GM13976 (cell line): Measurements from ENCODE around the gene AASDH.

Source experiments
- DNase-seq: peaks from one replicate; pipeline ENCODE4 v3.0.0; 2012; ENCODE audit warnings: low spot score
- in situ Hi-C: fragments of 300-500 bp; cut with MboI; formaldehyde crosslinking; loops from one replicate; pipeline ENCODE4 v1.12.0; 2022; ENCODE audit warnings: low sequenced_read_pairs, mixed read lengths, inconsistent platforms; ENCODE audit not compliant: unreplicated experiment
- TF ChIP-seq, protein P1 (sequence below): IDR thresholded peaks from 2 replicates; pipeline ENCODE4 v1.5.1; 2012; ENCODE audit warnings: borderline replicate concordance, mild to moderate bottlenecking; ENCODE audit not compliant: insufficient read depth; ENCODE audit errors: extremely low read depth, missing control alignments, control extremely low read depth

The AASDH gene

DNA sequence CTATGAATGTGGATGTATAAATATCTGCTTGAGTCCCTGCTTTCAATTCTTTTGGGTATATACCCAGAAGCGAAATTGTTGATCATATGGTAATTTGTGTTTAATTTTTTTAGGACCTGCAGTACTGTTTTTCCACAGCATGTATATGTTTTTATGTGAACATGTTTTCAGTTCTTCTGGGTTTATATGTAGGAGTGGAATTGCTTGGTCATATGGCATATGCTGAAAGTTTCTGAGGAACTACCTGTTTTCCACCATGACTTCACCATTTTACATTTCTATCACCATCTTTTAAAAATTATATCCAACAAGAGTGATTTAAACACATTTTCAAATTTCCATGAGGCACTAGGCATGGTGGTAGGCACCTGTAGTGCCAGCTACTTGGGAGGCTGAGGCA is 39.9 kb upstream of the AASDH start:
- no peak for DNase-seq
- in situ Hi-C loops, result no loop called here
- TF ChIP-seq, protein P1, sequence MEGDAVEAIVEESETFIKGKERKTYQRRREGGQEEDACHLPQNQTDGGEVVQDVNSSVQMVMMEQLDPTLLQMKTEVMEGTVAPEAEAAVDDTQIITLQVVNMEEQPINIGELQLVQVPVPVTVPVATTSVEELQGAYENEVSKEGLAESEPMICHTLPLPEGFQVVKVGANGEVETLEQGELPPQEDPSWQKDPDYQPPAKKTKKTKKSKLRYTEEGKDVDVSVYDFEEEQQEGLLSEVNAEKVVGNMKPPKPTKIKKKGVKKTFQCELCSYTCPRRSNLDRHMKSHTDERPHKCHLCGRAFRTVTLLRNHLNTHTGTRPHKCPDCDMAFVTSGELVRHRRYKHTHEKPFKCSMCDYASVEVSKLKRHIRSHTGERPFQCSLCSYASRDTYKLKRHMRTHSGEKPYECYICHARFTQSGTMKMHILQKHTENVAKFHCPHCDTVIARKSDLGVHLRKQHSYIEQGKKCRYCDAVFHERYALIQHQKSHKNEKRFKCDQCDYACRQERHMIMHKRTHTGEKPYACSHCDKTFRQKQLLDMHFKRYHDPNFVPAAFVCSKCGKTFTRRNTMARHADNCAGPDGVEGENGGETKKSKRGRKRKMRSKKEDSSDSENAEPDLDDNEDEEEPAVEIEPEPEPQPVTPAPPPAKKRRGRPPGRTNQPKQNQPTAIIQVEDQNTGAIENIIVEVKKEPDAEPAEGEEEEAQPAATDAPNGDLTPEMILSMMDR, result no peak

DNA sequence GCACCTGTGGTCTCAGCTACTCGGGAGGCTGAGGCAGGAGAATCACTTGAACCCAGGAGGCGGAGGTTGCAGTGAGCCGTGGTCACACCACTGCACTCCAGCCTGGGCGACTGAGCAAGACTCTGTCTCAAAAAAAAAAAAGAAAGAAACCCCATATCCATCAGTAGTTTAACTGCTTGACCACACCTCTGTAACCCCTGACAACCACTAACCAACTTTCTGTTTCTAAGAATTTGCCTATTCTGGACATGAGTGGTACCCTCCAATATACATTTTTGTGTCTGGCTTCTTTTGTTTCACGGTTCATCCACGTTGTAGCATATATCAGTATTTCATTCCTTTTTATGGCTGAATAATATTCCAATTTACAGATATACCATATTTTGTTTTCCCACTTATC is 39.0 kb upstream of the AASDH start:
- peak; percentile 35 for DNase-seq
- in situ Hi-C loops, result no loop called here
- TF ChIP-seq, protein P1, result no peak

DNA sequence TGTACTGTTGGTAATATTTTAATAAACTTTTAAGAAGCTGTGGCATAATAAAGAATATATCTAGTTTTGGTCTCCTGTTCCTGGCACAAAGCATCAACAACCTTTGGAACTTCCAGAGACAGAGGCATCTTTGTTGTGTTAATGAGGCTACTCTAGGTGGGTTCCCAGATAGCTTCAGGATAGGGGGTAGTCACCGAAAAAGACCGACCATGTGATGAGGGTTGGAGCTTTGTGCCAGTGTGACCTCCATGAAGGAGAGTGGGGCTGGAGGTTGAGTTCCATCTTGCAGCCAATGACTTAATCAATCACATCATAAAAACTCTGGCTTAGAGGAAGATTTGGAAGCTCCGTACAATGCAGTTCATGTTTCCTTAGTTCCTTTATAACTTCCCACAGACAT is 38.2 kb upstream of the AASDH start:
- TF ChIP-seq, protein P1, result no peak

DNA sequence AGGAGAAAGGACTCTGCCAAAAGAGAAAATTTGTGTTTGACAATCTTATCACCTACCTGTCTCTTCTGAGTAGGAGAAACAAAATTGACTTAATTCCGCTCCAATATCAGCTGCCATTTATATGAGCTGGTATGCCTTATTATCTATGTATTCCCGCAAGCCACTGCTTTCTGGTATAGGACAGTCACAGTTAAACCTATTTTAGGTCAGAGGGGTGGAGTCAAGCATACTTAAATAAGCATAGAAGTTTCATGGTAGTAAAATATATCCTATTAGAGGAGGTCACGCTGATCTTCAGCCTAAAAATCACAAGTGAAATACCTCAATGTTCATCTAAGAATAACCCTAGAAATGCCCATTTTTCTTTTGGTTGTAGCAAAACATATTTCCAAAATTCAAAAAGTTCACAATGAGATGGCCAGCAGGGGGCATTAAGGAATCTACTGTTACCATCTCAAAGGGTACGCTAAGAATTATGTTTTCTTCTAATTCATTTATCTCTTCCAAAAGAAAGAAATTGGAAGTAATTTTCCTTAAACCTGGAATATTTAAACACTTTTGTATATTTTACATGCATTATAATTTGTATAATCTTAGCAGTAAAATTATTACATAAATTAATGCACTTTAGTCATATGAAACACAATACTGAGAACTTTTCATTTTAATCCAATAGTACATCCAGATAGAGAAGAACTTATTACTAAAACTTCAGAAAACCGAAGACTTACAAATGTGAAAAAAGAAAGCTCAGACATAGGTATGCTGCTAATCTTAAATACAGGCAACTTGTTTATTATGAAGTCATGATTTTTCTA is 37.6 kb upstream of the AASDH start:
- TF ChIP-seq, protein P1, result peak; percentile 38
- in situ Hi-C loops, result no loop called here
- DNase-seq, result peak; percentile 32

More for the DNA sequence above, 38.2 kb upstream of the AASDH start:
- no peak for DNase-seq
- in situ Hi-C loops, result no loop called here

DNA sequence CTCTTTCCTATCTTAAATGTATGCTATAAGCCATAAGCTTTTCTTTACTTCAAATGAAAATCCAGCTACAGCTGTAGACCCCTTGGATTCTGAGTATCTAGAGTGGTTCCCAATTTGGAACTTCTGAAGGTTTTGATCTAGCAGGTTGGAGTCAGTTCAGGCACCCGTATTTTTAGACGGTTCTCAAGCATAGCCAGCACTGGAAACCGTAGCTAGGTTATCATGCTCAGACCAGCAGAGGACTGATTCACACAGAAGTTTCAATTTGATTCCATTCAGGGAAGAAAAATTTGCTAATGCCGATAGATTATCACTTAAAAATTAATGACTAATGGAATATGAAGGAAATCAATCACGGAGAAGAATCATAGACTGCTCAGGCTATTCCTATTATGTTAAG is 36.9 kb upstream of the AASDH start:
- no peak for DNase-seq
- TF ChIP-seq, protein P1, result no peak
- in situ Hi-C loops, result no loop called here

DNA sequence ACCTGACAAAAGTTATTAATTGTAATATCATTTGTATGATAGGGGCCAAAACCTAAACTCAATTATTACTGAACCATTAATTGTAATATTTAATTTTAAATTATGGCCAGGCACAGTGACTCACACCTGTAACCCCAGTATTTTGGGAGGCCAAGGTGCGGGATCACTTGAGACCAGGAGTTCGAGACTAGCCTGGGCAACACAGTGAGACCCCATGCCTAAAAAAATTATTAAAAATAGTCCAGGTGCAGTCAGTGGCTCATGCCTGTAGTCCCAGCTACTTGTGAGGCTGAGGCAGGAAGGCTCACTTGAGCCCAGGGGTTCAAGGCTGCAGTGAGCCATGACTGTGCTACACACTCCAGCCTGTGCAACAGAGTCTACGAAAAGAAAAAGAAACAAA is 30.1 kb upstream of the AASDH start:
- TF ChIP-seq, protein P1, result no peak
- in situ Hi-C loops, result no loop called here
- no peak for DNase-seq

DNA sequence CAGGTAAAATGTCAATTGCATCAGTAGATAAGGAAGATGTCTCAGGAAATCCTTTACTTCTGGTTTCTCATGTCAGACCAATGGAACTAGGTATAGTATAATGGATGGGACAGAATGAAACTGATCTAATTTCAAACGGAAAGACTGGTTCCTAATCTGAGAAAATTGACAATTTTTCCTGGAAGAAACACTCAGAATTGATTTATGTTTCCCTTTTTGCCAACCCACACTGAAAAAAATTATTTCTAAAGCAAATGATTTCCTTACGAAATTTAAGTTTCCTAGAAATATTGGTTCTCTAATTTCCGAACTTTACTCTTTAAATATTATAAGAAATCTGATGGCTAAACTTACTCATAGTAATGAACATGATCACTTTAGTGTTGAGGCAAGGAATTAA is 29.1 kb upstream of the AASDH start:
- in situ Hi-C loops, result no loop called here
- TF ChIP-seq, protein P1, result no peak
- DNase-seq, result no peak
